Stimulated activated CD8-positive, alpha-beta memory T cell treated with anti-CD3 and anti-CD28 coated beads, Interleukin-2, amount 100 ng/mL, for 48 hours (primary cell): ENCODE measurements around the gene CEACAM21.

Source experiments
- DNase-seq, 2 donors: peaks; one replicate each; pipeline ENCODE4 v3.0.0-alpha.2; 2020; ENCODE audit warnings: low read depth in 2 of 2

The CEACAM21 gene

GRCh38 chr19:41575998-41576397, at the start of gene CEACAM21:
Gene CEACAM21, plus strand, starts transcription at chr19:41576166. Its CDS starts 109 bp downstream, at chr19:41576275.
- DNase-seq = no peak

GRCh38 chr19:41527089-41527488, 48.9 kb upstream of the CEACAM21 start:
- no peak for DNase-seq

GRCh38 chr19:41528106-41528505, 47.9 kb upstream of the CEACAM21 start:
- no peak for DNase-seq

GRCh38 chr19:41529484-41530183, 46.3 kb upstream of the CEACAM21 start:
- DNase-seq = no peak

- no peak for DNase-seq
These were observed 45.8 kb upstream of the CEACAM21 start for GRCh38 chr19:41530184-41530534.

GRCh38 chr19:41530761-41531301, 45.1 kb upstream of the CEACAM21 start:
- DNase-seq = no peak

GRCh38 chr19:41531438-41532311, 44.3 kb upstream of the CEACAM21 start:
- peak; percentile 56 to 63 for DNase-seq

GRCh38 chr19:41532526-41532925, 43.4 kb upstream of the CEACAM21 start:
- DNase-seq = no peak

GRCh38 chr19:41533671-41534215, 42.2 kb upstream of the CEACAM21 start:
- DNase-seq = no peak

- no peak for DNase-seq
These were observed 40.8 kb upstream of the CEACAM21 start for GRCh38 chr19:41535029-41535622.

- DNase-seq = no peak
These were observed 38.2 kb upstream of the CEACAM21 start for GRCh38 chr19:41537789-41538188.

- DNase-seq = no peak
These were observed 35.8 kb upstream of the CEACAM21 start for GRCh38 chr19:41540041-41540695.

GRCh38 chr19:41541990-41542584, 33.9 kb upstream of the CEACAM21 start:
- peak; percentile 64 to 68 for DNase-seq

- no peak for DNase-seq
These were observed 33.3 kb upstream of the CEACAM21 start for GRCh38 chr19:41542622-41543021.

- no peak for DNase-seq
These were observed 32.4 kb upstream of the CEACAM21 start for GRCh38 chr19:41543582-41543981.

GRCh38 chr19:41545547-41545946, 30.4 kb upstream of the CEACAM21 start:
- no peak for DNase-seq

- DNase-seq = no peak
These were observed 29.6 kb upstream of the CEACAM21 start for GRCh38 chr19:41546386-41546789.

GRCh38 chr19:41546961-41547360, 29.0 kb upstream of the CEACAM21 start:
- DNase-seq = no peak

GRCh38 chr19:41547569-41547968, 28.4 kb upstream of the CEACAM21 start:
- DNase-seq = no peak

GRCh38 chr19:41548047-41548446, 27.9 kb upstream of the CEACAM21 start:
- no peak for DNase-seq
